Loucy (cell line): ENCODE data around the gene LPCAT2.

Source experiments
- EZH2phosphoT487 ChIP-seq: fragments of 200-600 bp; IDR thresholded peaks from 2 replicates; pipeline ENCODE4 v1.6.1; 2018; ENCODE audit warnings: antibody characterized with exemption, mild to moderate bottlenecking, moderate library complexity, borderline replicate concordance
- TF ChIP-seq, protein P1 (sequence below): fragments of 200-600 bp; sonication (generic); conservative IDR thresholded peaks from 2 replicates; pipeline ENCODE4 v1.5.1; 2014; ENCODE audit warnings: mild to moderate bottlenecking, antibody characterized with exemption, low read length

DNA sequence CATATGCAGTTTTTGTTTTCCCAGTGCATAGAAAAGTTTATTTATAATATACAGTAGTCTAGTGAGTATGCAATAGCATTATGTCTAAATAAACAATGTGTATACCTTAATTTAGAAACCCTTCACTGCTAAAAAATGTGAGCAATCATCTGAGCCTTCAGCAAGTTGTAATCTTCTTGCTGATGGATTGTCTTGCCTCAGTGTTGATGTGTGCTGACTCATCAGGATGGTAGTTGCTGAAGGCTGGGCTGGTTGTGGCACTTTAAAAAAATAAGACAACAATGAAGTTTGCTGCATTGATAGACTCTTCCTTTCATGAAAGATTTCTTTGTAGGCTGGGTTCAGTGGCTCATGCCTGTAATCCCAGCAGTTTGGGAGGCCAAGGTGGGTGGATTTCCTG lies 43.7 kb downstream of the LPCAT2 start:
- TF ChIP-seq, protein P1, sequence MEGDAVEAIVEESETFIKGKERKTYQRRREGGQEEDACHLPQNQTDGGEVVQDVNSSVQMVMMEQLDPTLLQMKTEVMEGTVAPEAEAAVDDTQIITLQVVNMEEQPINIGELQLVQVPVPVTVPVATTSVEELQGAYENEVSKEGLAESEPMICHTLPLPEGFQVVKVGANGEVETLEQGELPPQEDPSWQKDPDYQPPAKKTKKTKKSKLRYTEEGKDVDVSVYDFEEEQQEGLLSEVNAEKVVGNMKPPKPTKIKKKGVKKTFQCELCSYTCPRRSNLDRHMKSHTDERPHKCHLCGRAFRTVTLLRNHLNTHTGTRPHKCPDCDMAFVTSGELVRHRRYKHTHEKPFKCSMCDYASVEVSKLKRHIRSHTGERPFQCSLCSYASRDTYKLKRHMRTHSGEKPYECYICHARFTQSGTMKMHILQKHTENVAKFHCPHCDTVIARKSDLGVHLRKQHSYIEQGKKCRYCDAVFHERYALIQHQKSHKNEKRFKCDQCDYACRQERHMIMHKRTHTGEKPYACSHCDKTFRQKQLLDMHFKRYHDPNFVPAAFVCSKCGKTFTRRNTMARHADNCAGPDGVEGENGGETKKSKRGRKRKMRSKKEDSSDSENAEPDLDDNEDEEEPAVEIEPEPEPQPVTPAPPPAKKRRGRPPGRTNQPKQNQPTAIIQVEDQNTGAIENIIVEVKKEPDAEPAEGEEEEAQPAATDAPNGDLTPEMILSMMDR: no peak
- no peak for TF ChIP-seq EZH2phosphoT487
